GM12801 (cell line): ENCODE data around the gene CFAP97D1.

Experiments used
- TF ChIP-seq, protein P1 (sequence below): IDR thresholded peaks from one replicate; pipeline ENCODE4 v1.5.1; 2011; ENCODE audit warnings: control low read depth; ENCODE audit not compliant: insufficient read length; ENCODE audit errors: extremely low read depth

CFAP97D1 gene

DNA sequence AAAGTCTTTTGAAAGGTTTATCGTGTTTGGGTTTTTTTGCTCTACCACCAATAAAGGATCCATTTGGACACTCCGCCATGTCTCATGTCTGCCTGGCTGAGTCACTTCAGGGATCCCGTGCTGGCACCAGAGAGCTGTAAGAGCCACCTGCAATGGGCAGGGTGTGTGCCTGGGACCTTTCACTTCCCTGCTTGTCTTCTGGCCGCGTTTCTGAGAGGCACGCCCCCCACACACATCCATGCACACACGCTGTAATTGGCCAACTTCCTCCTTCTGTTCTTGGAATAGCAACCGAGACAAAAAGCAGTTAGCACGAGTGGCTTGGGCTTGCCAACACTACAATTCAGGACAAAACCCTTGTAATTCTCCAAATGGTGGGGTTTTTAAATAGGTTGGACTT lies 11.9 kb upstream of the CFAP97D1 start:
- TF ChIP-seq, protein P1, sequence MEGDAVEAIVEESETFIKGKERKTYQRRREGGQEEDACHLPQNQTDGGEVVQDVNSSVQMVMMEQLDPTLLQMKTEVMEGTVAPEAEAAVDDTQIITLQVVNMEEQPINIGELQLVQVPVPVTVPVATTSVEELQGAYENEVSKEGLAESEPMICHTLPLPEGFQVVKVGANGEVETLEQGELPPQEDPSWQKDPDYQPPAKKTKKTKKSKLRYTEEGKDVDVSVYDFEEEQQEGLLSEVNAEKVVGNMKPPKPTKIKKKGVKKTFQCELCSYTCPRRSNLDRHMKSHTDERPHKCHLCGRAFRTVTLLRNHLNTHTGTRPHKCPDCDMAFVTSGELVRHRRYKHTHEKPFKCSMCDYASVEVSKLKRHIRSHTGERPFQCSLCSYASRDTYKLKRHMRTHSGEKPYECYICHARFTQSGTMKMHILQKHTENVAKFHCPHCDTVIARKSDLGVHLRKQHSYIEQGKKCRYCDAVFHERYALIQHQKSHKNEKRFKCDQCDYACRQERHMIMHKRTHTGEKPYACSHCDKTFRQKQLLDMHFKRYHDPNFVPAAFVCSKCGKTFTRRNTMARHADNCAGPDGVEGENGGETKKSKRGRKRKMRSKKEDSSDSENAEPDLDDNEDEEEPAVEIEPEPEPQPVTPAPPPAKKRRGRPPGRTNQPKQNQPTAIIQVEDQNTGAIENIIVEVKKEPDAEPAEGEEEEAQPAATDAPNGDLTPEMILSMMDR, result no peak

DNA sequence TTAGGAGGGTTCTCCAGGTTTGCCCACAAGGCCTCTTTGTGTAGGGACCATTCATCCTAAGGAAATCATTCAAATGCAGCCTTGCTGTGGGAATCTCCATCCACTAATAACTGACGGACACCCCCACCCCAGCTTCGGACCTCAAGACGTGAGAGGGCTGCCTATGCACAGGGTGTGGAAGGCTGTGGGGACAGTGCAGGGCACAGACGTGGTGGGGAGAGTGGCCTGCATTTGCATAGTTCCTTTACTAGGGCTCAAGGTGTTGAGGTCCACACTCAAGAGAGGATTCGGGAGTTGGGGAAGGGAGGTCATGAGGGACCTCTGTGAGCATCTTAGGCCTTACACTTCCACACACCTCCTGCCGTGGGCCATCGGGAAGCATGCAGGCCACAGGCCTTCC lies 11.3 kb upstream of the CFAP97D1 start:
- TF ChIP-seq, protein P1, result no peak

DNA sequence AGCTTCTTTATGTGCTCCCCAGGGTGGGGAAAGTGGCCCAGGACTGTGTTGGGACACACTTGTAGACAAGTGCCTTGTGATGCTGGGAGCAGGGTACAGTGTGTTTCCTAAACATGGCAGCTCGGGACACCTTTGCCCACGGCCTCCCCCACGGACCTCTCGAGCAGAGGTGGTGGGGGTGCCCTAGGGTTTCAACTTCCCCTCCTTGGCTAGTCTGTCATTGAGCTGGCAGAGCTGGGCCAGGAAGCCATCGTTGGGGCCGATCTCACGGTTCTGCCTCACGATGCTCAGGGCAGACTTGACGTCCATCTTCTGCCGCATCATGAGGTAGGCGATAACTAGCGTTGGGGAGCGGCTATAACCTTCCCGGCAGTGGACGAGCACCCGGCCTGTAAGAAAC lies 10.8 kb upstream of the CFAP97D1 start:
- TF ChIP-seq, protein P1, result no peak

DNA sequence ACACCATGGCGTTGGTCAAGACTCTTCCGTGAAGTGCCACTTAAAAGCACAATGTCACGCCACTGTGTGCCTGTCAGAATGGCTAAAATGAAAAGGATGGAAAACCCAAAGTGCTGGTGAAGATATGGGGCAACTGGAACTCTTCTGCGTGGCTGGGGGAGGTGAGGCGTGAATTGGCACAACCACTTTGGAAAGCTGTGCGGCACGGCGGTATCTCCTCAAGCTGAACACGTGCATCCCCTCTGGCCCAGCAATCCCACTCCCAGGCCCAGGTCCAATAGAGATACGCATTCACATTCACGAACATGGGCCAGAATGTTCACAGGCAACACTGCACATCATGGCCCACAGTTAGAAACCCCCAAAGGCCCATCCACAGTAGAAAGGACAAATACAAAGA lies 10.4 kb upstream of the CFAP97D1 start:
- TF ChIP-seq, protein P1, result no peak

DNA sequence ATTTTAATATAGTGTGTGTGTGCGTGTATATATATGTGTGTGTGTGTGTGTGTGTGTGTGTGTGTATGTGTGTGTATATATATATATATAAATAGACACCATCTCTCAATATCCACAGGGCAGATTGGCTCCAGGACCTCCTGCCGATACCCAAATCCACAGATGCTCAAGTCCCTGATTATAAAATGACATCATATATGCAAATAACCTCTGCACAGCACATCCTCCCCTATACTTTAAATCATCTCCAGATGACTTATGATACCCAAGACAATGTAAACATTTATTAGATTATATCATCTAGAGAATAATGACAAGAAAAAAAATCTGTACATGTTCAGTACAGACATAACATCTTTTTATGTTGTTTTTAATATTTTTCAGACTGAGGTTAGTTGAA lies 9.3 kb upstream of the CFAP97D1 start:
- TF ChIP-seq, protein P1, result no peak

DNA sequence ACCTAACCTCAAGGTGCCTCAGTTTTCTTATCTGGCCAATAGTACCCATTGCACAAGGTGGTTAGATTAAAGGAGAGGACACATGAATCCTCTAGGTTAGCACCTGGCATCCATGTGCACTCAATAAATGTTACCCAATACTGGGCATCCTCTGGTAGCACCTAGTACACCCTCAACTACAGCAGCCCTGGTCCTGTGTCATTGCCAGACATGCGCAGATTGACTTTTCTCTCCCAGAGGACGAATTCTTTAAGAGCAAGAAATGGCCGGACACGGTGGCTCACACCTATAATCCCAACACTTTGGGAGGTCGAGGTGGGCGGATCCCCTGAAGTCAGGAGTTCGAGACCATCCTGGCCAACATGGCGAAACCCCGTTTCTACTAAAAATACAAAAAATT lies 8.8 kb upstream of the CFAP97D1 start:
- TF ChIP-seq, protein P1, result no peak

DNA sequence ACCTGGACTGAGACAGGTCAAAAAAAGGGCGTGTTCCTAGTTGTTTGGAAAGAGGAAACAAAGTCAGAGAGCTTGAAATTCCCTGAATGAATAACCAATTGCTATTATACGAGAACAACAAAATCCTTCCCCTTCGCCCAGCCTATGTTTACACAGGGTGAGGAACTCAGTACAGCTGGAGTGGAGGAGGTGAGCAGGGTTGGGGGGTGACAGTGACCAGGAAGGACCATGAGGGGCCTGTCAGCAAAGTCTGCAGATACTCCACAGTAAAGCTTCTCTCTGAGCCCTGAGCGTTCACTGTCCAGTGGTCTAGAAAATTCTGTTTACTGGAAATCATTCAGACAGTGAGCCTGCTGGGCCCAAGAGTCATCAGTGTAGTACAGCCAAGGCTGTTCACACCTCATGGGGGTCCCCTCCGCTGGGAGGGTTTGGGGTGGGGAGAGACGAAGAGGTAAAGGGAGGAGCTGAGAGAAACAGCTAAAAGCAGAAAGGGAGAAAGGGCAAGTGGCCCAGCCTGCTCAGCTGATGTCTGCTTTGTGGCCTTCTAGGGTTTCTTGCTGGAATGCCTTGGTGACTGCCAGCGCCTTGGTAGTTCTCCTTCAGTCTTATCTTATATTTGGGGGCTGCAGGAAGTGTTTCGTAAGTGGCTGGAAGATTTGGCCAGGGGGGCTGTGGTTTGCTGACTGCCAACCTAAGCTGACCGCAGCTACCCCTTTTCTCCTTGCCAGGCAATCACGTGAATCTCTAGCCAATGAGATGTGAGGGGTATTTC lies 7.2 kb upstream of the CFAP97D1 start:
- TF ChIP-seq, protein P1, result no peak
